Subcutaneous abdominal adipose tissue (tissue), 5 donors: ENCODE results near the gene MLLT1.

ENCODE experiments used
- H3K27ac ChIP-seq: one replicate; pipeline ENCODE4 v1.7.0; 2013; ENCODE audit warnings: low read depth, mild to moderate bottlenecking, inconsistent platforms, low read length, moderate library complexity
- H3K27me3 ChIP-seq, 5 donors: one replicate each; pipeline ENCODE4 v1.7.0; 2013; ENCODE audit warnings: low read length in 5 of 5, inconsistent platforms in 1 of 5; ENCODE audit not compliant: control insufficient read depth in 5 of 5, insufficient read depth in 4 of 5
- H3K36me3 ChIP-seq, 5 donors: one replicate each; pipeline ENCODE4 v1.7.0; 2013; ENCODE audit warnings: low read length in 5 of 5; ENCODE audit not compliant: control insufficient read depth in 5 of 5, insufficient read depth in 5 of 5
- H3K4me1 ChIP-seq, 5 donors: one replicate each; pipeline ENCODE4 v1.7.0; 2013; ENCODE audit warnings: low read length in 5 of 5, mild to moderate bottlenecking in 3 of 5, moderate library complexity in 1 of 5; ENCODE audit not compliant: control insufficient read depth in 5 of 5, insufficient read depth in 5 of 5
- H3K4me3 ChIP-seq, 5 donors: one replicate each; pipeline ENCODE4 v1.7.0; 2013; ENCODE audit warnings: low read length in 5 of 5, low read depth in 1 of 5
- H3K9ac ChIP-seq, 5 donors: one replicate each; pipeline ENCODE4 v1.7.0; 2013; ENCODE audit warnings: low read length in 5 of 5, mild to moderate bottlenecking in 4 of 5, moderate library complexity in 3 of 5
- H3K9me3 ChIP-seq, 5 donors: one replicate each; pipeline ENCODE4 v1.7.0; 2013; ENCODE audit warnings: low read length in 5 of 5; ENCODE audit not compliant: control insufficient read depth in 5 of 5
- donor health status: healthy.
- donor health status: healthy.
- donor health status: healthy.
- donor health status: healthy.
- donor health status: healthy.

MLLT1 gene

DNA sequence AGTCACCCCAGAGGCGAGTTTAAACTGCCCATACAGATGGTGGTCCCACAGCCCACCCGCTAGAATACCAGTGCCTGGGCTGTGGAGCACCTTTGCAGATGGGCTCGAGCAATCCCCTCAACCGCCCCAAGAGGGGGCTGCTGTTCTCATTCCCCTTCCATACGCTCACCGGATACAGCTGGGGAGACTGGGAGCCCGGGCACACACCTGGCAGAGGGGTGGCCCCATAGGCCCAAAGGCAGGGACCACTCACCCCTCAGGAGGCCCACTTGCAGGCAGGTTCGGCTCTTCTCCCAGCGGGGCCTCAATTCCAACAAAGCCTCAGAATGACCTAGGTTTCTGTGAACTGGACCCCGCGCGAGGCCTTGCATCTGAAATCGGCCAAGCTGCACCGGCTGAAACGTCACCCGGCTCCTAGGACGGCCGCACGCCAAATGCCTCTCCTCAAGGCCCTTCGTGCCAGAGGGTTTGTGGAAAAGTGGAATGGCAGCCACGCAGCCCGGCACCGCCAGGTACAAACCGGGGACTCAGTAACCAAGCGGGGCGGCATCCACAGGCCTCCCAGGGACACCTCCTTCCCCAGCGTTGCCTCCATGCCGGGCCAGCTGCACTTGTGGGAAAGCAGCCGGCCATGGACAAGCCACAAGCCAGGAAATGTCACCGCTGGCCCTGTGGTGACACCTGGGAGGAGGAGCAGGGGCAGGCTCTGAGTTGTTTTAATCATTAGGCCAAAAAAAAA is 18.7 kb downstream of the MLLT1 start:
- peaks cover 0 to 51% (median 47%) of the 10 kb centered on the region in 5 donors for H3K36me3 ChIP-seq
- no peaks in the 10 kb centered on the region for H3K9me3 ChIP-seq
- no peak overlapping the region for H3K4me3 ChIP-seq
- H3K4me1 ChIP-seq, result no peaks in the 10 kb centered on the region
- H3K27ac ChIP-seq, result no peak overlapping the region
- H3K9ac ChIP-seq, result no peak overlapping the region
- H3K27me3 ChIP-seq, result no peaks in the 10 kb centered on the region

GRCh38 chr19:6260376-6260775 is 19.4 kb downstream of the MLLT1 start:
- peaks cover 0 to 51% (median 47%) of the 10 kb centered on the region in 5 donors for H3K36me3 ChIP-seq
- no peak overlapping the region for H3K27ac ChIP-seq
- H3K9me3 ChIP-seq, result no peaks in the 10 kb centered on the region
- no peak overlapping the region for H3K9ac ChIP-seq
- no peak overlapping the region for H3K4me3 ChIP-seq
- H3K4me1 ChIP-seq, result no peaks in the 10 kb centered on the region
- H3K27me3 ChIP-seq, result no peaks in the 10 kb centered on the region

- H3K4me3 ChIP-seq, result no peak overlapping the region
- no peaks in the 10 kb centered on the region for H3K27me3 ChIP-seq
- H3K36me3 ChIP-seq, result peaks cover 0 to 51% (median 47%) of the 10 kb centered on the region in 5 donors
- H3K9ac ChIP-seq, result no peak overlapping the region
- no peaks in the 10 kb centered on the region for H3K9me3 ChIP-seq
- no peaks in the 10 kb centered on the region for H3K4me1 ChIP-seq
- no peak overlapping the region for H3K27ac ChIP-seq
Measured at GRCh38 chr19:6259312-6259861, 20.4 kb downstream of the MLLT1 start.

DNA sequence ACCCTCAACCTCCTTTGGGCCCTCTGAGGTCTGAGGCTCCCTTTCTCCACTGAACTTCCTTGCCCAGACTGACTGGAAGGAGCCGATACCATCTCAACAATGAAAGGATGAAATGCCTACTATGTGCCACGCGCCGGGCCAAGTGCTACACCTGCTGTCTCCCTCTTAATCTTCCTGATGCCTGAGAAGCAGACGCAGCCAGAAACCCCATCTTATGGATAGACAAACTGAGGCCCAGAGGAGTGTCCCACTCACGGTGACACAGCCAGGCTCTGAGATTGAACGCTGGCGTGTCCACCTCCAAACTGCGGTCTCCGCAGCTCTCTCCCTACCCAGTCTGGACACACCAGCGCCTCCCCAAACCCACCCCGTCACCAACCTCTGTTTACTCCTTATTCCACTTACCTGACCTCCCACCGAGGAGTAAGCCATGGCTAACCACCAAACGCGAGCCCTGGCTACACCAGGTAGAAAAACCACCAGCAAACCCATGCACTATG is 20.9 kb downstream of the MLLT1 start:
- no peaks in the 10 kb centered on the region for H3K4me1 ChIP-seq
- no peaks in the 10 kb centered on the region for H3K9me3 ChIP-seq
- H3K27me3 ChIP-seq, result no peaks in the 10 kb centered on the region
- no peak overlapping the region for H3K27ac ChIP-seq
- H3K9ac ChIP-seq, result no peak overlapping the region
- peaks cover 0 to 55% (median 50%) of the 10 kb centered on the region in 5 donors for H3K36me3 ChIP-seq
- H3K4me3 ChIP-seq, result no peak overlapping the region

GRCh38 chr19:6253954-6254733 is 25.6 kb downstream of the MLLT1 start:
- Histone ChIP-seq H3K4me1 (peaks cover 0 to 6% (median 3%) of the 10 kb centered on the region in 5 donors), H3K36me3 (peaks cover 0 to 21% (median 18%) of the 10 kb centered on the region in 5 donors), H3K27me3 (no peaks in the 10 kb centered on the region), H3K27ac (no peak overlapping the region), H3K9ac (no peak overlapping the region), H3K9me3 (no peaks in the 10 kb centered on the region), H3K4me3 (no peak overlapping the region)

- H3K9me3 ChIP-seq, result no peaks in the 10 kb centered on the region
- H3K4me1 ChIP-seq, result peaks cover 0 to 7% (median 4%) of the 10 kb centered on the region in 5 donors
- H3K27me3 ChIP-seq, result no peaks in the 10 kb centered on the region
- no peak overlapping the region for H3K9ac ChIP-seq
- peaks cover 0 to 8% (median 5%) of the 10 kb centered on the region in 5 donors for H3K36me3 ChIP-seq
- H3K27ac ChIP-seq, result no peak overlapping the region
- H3K4me3 ChIP-seq, result no peak overlapping the region
Measured at GRCh38 chr19:6252066-6252465, 27.7 kb downstream of the MLLT1 start.

DNA sequence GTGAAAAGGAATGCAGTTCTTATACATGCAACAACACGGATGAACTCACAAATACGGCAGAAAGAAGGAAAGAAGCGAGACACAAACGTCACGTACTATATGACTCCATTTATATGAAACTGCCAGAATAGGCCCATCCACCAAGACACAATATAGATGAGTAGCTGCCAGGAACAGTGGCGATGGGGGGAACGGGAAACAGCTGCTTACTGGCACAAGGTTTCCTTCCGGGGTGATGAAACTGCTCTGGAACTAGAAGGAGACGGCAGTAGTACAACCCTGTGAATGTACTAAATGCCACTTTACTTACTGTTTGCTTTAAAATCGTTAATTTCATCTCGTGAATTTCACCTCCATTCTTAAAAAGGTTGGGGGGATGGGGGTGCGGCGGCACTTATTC is 28.9 kb downstream of the MLLT1 start:
- Histone ChIP-seq H3K27me3 (no peaks in the 10 kb centered on the region), H3K9me3 (no peaks in the 10 kb centered on the region), H3K4me1 (peaks cover 0 to 7% (median 4%) of the 10 kb centered on the region in 5 donors), H3K36me3 (peaks cover 0 to 8% (median 5%) of the 10 kb centered on the region in 5 donors), H3K27ac (no peak overlapping the region), H3K4me3 (no peak overlapping the region), H3K9ac (no peak overlapping the region)

DNA sequence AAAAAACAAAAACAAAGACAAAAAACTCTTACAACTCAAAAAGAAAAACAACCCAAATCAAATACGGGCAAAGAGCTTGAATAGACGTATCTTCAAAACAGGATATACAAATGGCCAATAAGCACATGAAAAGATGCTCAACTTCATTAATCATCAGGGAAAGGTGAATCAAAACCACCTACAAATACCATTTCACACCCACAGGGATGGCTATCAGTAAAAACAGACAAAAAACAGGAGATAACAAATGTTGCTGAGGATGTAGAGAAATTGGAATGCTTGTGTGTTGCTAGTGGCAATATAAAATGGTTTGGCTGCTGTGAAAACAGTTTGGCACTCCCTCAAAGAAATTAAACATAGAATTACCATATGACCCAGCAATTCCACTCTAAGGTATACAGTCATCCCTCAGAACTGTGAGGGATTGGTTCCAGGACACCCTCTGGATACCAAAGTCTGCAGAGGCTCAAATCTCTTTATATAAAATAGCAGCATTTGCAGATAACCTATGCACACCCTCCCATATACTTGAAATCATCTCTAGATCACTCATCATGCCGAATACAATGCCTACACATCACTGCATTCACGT is 29.7 kb downstream of the MLLT1 start:
- H3K9me3 ChIP-seq, result no peaks in the 10 kb centered on the region
- peaks cover 0 to 7% (median 4%) of the 10 kb centered on the region in 5 donors for H3K4me1 ChIP-seq
- H3K9ac ChIP-seq, result no peak overlapping the region
- no peak overlapping the region for H3K4me3 ChIP-seq
- H3K27me3 ChIP-seq, result no peaks in the 10 kb centered on the region
- H3K36me3 ChIP-seq, result peaks cover 0 to 8% (median 5%) of the 10 kb centered on the region in 5 donors
- H3K27ac ChIP-seq, result no peak overlapping the region

- Histone ChIP-seq H3K36me3 (peaks cover 0 to 7% (median 5%) of the 10 kb centered on the region in 5 donors), H3K27me3 (no peaks in the 10 kb centered on the region), H3K9ac (no peak overlapping the region), H3K9me3 (no peaks in the 10 kb centered on the region), H3K27ac (no peak overlapping the region), H3K4me3 (no peak overlapping the region), H3K4me1 (peaks cover 0 to 9% (median 5%) of the 10 kb centered on the region in 5 donors)
Measured at GRCh38 chr19:6249296-6249695, 30.5 kb downstream of the MLLT1 start.
